Measurements from ENCODE around the gene TRPV4. TPM values are rescaled to one million over a fixed set of nuclear protein-coding genes. Genes with fewer than 3 reads are reported as not detected.

The TRPV4 gene
- total RNA-seq, 6 donors from 2014 or later: 2.2 to 9.7 (median 5.4) TPM

GRCh38 chr12:109797905-109798669 lies 35.1 kb downstream of the TRPV4 start:
- Histone ChIP-seq H3K4me3 (no peak overlapping the region), H3K9me3 (no peaks in the 10 kb centered on the region), H3K36me3 (no peaks in the 10 kb centered on the region), H3K4me1 (no peaks in the 10 kb centered on the region), H3K27me3 (no peaks in the 10 kb centered on the region), H3K27ac (no peak overlapping the region)
- DNase-seq (no peak), ATAC-seq (ENCODE audit: low FRiP score in 2 of 2) (no peak)
- TF ChIP-seq POLR2A (IDR thresholded peaks at IDR 0.05) (no peak), POLR2AphosphoS5 (IDR thresholded peaks at IDR 0.05) (no peak), EP300 (IDR thresholded peaks at IDR 0.05) (no peak)
- TF ChIP-seq, protein P1, sequence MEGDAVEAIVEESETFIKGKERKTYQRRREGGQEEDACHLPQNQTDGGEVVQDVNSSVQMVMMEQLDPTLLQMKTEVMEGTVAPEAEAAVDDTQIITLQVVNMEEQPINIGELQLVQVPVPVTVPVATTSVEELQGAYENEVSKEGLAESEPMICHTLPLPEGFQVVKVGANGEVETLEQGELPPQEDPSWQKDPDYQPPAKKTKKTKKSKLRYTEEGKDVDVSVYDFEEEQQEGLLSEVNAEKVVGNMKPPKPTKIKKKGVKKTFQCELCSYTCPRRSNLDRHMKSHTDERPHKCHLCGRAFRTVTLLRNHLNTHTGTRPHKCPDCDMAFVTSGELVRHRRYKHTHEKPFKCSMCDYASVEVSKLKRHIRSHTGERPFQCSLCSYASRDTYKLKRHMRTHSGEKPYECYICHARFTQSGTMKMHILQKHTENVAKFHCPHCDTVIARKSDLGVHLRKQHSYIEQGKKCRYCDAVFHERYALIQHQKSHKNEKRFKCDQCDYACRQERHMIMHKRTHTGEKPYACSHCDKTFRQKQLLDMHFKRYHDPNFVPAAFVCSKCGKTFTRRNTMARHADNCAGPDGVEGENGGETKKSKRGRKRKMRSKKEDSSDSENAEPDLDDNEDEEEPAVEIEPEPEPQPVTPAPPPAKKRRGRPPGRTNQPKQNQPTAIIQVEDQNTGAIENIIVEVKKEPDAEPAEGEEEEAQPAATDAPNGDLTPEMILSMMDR (IDR thresholded peaks at IDR 0.05): no peak
- WGBS, 2 donors: 66 to 82% methylated on average over 12 to 19 of the region's 19 CpGs

DNA sequence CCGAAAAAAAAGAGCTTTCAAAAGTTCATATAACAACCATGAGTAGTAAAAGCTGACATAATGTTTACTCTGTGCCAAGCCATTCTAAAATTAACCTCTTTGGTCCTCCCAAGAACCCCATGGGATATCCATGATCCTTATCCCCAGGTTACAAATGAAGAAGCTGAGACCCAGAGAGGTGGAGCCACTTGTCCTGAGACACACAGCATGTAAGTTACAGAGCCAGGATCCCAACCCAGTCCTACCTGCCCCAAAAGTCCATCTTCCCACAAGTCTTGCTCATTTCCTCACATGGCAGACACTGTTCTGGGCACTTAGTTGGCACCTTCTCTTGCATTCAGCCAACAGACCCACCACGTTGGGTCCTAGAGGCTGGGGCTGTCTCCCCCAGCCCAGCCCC lies 37.1 kb downstream of the TRPV4 start:
- no peaks in the 10 kb centered on the region for H3K36me3 ChIP-seq
- WGBS, 2 donors: 78 to 83% methylated on average over 2 of the region's 2 CpGs
- no peaks in the 10 kb centered on the region for H3K27me3 ChIP-seq
- no peak overlapping the region for H3K4me3 ChIP-seq
- no peak for ATAC-seq (ENCODE audit: low FRiP score in 2 of 2)
- TF ChIP-seq, protein P1 (IDR thresholded peaks at IDR 0.05): no peak
- TF ChIP-seq POLR2AphosphoS5 (IDR thresholded peaks at IDR 0.05) (no peak), POLR2A (IDR thresholded peaks at IDR 0.05) (no peak), EP300 (IDR thresholded peaks at IDR 0.05) (no peak)
- DNase-seq: no peak
- H3K9me3 ChIP-seq: no peaks in the 10 kb centered on the region
- no peaks in the 10 kb centered on the region for H3K4me1 ChIP-seq
- H3K27ac ChIP-seq: no peak overlapping the region

DNA sequence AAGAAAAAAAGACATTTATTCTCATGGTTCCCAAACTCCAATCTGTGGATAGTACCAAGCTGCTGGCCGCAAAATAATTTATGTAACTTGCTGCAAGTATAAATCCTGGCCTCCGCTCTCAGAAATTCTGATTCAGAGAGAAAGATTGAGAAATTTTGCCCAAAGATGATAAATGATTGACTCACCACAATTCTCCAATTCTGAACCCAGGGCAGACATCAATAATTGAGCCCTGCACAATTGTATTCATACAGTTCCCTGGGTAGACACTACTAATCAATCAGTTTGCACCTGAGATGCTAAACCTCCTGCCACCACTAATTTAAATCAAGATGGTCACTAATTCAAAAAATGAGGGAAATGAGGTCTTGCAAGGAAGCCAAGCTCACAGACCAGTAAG lies 38.2 kb downstream of the TRPV4 start:
- TF ChIP-seq POLR2A (IDR thresholded peaks at IDR 0.05): no peak
- TF ChIP-seq POLR2AphosphoS5 (IDR thresholded peaks at IDR 0.05): no peak
- TF ChIP-seq, protein P1 (IDR thresholded peaks at IDR 0.05): no peak
- no peak for TF ChIP-seq EP300 (IDR thresholded peaks at IDR 0.05)
- Histone ChIP-seq H3K4me1 (no peaks in the 10 kb centered on the region), H3K4me3 (no peak overlapping the region), H3K27me3 (no peaks in the 10 kb centered on the region), H3K36me3 (no peaks in the 10 kb centered on the region), H3K9me3 (no peaks in the 10 kb centered on the region), H3K27ac (no peak overlapping the region)
- ATAC-seq (ENCODE audit: low FRiP score in 2 of 2) (no peak), DNase-seq (no peak)
- WGBS, 2 donors: 88 to 93% methylated on average over 2 of the region's 2 CpGs

DNA sequence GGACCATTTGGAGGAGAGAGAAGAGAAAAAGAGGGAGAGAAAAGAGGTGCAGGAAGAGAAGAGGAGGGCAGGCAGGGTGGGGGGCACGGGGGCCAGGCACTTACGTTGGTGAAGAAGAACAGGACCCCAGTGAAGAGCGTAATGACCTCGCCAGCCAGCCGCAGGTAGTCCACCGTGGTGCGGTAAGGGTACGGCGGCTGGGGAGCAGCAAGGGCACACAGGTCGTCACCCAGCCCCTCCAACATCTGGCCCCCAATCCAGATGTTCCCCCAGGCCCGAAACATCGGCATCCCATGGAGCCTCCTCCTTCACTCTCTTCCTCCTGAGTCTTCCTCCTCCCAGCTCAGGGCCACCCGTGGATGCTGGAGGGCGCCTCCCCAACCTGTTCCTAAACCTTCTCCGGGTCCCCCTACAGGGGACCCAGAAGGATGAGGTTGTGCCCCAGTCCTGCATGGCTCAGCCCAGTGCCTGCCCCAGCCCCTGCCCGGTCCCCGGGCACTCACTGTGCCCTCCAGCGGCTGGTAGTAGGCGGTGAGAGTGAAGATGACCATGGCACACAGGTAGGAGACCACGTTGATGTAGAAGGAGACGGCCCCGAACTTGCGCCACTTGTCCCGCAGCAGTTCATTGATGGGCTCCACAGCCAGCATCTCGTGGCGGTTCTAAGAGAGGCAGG lies 39.2 kb downstream of the TRPV4 start:
- Histone ChIP-seq H3K9me3 (no peaks in the 10 kb centered on the region), H3K27ac (no peak overlapping the region), H3K27me3 (no peaks in the 10 kb centered on the region), H3K4me1 (no peaks in the 10 kb centered on the region), H3K4me3 (no peak overlapping the region), H3K36me3 (no peaks in the 10 kb centered on the region)
- WGBS, 2 donors: 85 to 86% methylated on average over 26 of the region's 26 CpGs
- ATAC-seq (ENCODE audit: low FRiP score in 2 of 2) (no peak), DNase-seq (peak in 1 of 2 donors; percentile 57)
- TF ChIP-seq POLR2AphosphoS5 (IDR thresholded peaks at IDR 0.05) (no peak), EP300 (IDR thresholded peaks at IDR 0.05) (no peak), POLR2A (IDR thresholded peaks at IDR 0.05) (no peak)
- TF ChIP-seq, protein P1 (IDR thresholded peaks at IDR 0.05): no peak
